Spleen (tissue), 11 donors: ENCODE measurements around the gene TRAPPC11. TPM values are rescaled to one million over a fixed set of nuclear protein-coding genes. Genes with fewer than 3 reads are reported as not detected.
"Not testable (repeated sequence)": the region's sequence is repeated elsewhere in the genome, so short reads cannot be mapped to it uniquely, and the experiment has no call there.

Experiments
- DNase-seq: peaks from one replicate; pipeline ENCODE4 v3.0.0-alpha.2; 2020
- H3K27ac ChIP-seq, 8 donors: fragments of 200-600 bp; sonication (generic) in 7 of 8; 1 replicate in 4 of 8; 2 replicates in 4 of 8; pipeline versions ENCODE4 v1.5.0 to v1.8.0; 2016 to 2021; ENCODE audit warnings: inconsistent platforms in 4 of 8, mild to moderate bottlenecking in 4 of 8, moderate library complexity in 1 of 8
- H3K27me3 ChIP-seq, 7 donors: fragments of 200-600 bp; sonication (generic) in 6 of 7; replicated peaks in 1 of 7; 1 replicate in 4 of 7; 2 replicates in 3 of 7; pipeline versions ENCODE4 v1.5.0 to v1.8.0; 2016 to 2021; ENCODE audit warnings: inconsistent platforms in 3 of 7, mild to moderate bottlenecking in 1 of 7
- H3K36me3 ChIP-seq, 6 donors: fragments of 200-600 bp; sonication (generic) in 5 of 6; 1 replicate in 4 of 6; 2 replicates in 2 of 6; pipeline versions ENCODE4 v1.5.0 to v1.8.0; 2016 to 2021; ENCODE audit warnings: inconsistent platforms in 2 of 6
- H3K4me1 ChIP-seq, 6 donors: fragments of 200-600 bp; sonication (generic) in 5 of 6; 1 replicate in 3 of 6; 2 replicates in 3 of 6; pipeline versions ENCODE4 v1.5.0 to v1.8.0; 2016 to 2021; ENCODE audit warnings: inconsistent platforms in 3 of 6
- H3K4me3 ChIP-seq, 8 donors: fragments of 200-600 bp; sonication (generic) in 7 of 8; 1 replicate in 4 of 8; 2 replicates in 4 of 8; pipeline versions ENCODE4 v1.5.0 to v1.8.0; 2016 to 2021; ENCODE audit warnings: inconsistent platforms in 4 of 8, mild to moderate bottlenecking in 4 of 8, moderate library complexity in 2 of 8
- H3K9me3 ChIP-seq, 8 donors: fragments of 200-600 bp; sonication (generic) in 7 of 8; 1 replicate in 4 of 8; 2 replicates in 4 of 8; pipeline versions ENCODE4 v1.5.0 to v1.8.0; 2016 to 2021; ENCODE audit warnings: inconsistent platforms in 4 of 8
- CTCF ChIP-seq, 11 experiments: fragments of 200-600 bp in 7 of 11; fragments of 450-650 bp in 4 of 11; sonication (generic) in 4 of 11; IDR thresholded peaks in 8 of 11; conservative IDR thresholded peaks in 3 of 11; 1 replicate in 7 of 11; 2 replicates in 4 of 11; pipeline versions ENCODE4 v1.4.0 to v1.8.0; 2016 to 2021; ENCODE audit warnings: antibody characterized with exemption in 11 of 11, inconsistent platforms in 4 of 11, mild to moderate bottlenecking in 1 of 11
- POLR2A ChIP-seq, 3 donors: fragments of 450-650 bp; IDR thresholded peaks; one replicate each; pipeline ENCODE4 v1.5.1; 2017; ENCODE audit warnings: antibody characterized with exemption in 3 of 3, mild to moderate bottlenecking in 1 of 3
- POLR2AphosphoS5 ChIP-seq, 3 donors: sonication (generic); formaldehyde crosslinking; IDR thresholded peaks; one replicate each; pipeline ENCODE4 v1.5.1; 2017; ENCODE audit warnings: antibody characterized with exemption in 3 of 3
- WGBS, 5 donors: extraction: QIAGEN DNeasy Blood & Tissue Kit in 3 of 5; methylation state at CpG; one replicate each; pipeline versions ENCODE4 v1.1.5 to v1.1.7; 2013 to 2018; 5-methylcytosine and 5-hydroxymethylcytosine counted together
- intact Hi-C: fragments of 100-400 bp; cut with DNase I; formaldehyde crosslinking; loops from one replicate; pipeline ENCODE4 v1.15.0; 2023; ENCODE audit warnings: low total_unique reads
- polyA plus RNA-seq, 3 donors: library from polyadenylated mRNA; stranded (reverse); fragments of 200-250 nt; gene quantifications; one replicate each; pipeline ENCODE4 v1.2.1, GENCODE V29; 2013
- total RNA-seq, 7 donors: library from RNA; depleted of rRNA in 3 of 7; stranded (reverse); fragments of >200 nt in 3 of 7; fragmentation: NEBNext Ultra II Directional in 4 of 7; extraction: Animal tissue kit (Norgen Biotek cat#: 25700) in 4 of 7; gene quantifications; one replicate each; pipeline versions ENCODE4 v1.1.0 to v1.2.1, GENCODE V29; 2016 to 2021
- donor health status: healthy with polysubstance abuse.
- donor health status: DM: no; HTN: no; CAD: no; lungs with moderate emphysema.
- donor health status: DM: no; HTN: no; CAD: no.
- donor health status: Bipolar disorder and iron deficiency.
- donor health status: healthy.
- donor health status: DM: no; HTN: no; CAD: no.
- donor health status: DM: yes; HTN: yes; CAD: no.

Gene TRAPPC11
- total and polyA plus RNA-seq, 10 donors, result 14.3 to 72.2 (median 42.3) TPM

GRCh38 chr4:183620421-183620820 is 38.7 kb upstream of the TRAPPC11 start:
- Histone ChIP-seq H3K9me3 (no peaks in the 10 kb centered on the region), H3K36me3 (no peaks in the 10 kb centered on the region), H3K4me1 (peaks cover 0 to 11% (median 0%) of the 10 kb centered on the region in 6 donors), H3K27ac (no peak overlapping the region), H3K4me3 (no peak overlapping the region), H3K27me3 (peaks cover 0 to 7% (median 0%) of the 10 kb centered on the region in 7 donors)
- intact Hi-C loops, result no loop called here
- TF ChIP-seq POLR2A (IDR thresholded peaks at IDR 0.05) (no peak), CTCF (IDR thresholded peaks at IDR 0.05 in 8 of 11, conservative IDR thresholded peaks at IDR 0.05 in 3 of 11) (no peak), POLR2AphosphoS5 (IDR thresholded peaks at IDR 0.05) (no peak)
- DNase-seq, result no peak
- 66 to 92% (median 89%) methylated on average over 2 of the region's 2 CpGs for WGBS, 5 donors

- TF ChIP-seq POLR2A (IDR thresholded peaks at IDR 0.05) (no peak), CTCF (IDR thresholded peaks at IDR 0.05 in 8 of 11, conservative IDR thresholded peaks at IDR 0.05 in 3 of 11) (no peak), POLR2AphosphoS5 (IDR thresholded peaks at IDR 0.05) (no peak)
- peaks cover 0 to 4% (median 0%) of the 10 kb centered on the region in 7 donors for H3K27me3 ChIP-seq
- peaks cover 0 to 11% (median 0%) of the 10 kb centered on the region in 6 donors for H3K4me1 ChIP-seq
- WGBS, 5 donors, result 30 to 49% (median 33%) methylated on average over 1 of the region's 1 CpG
- intact Hi-C loops, result no loop called here
- H3K9me3 ChIP-seq, result no peaks in the 10 kb centered on the region
- H3K4me3 ChIP-seq, result no peak overlapping the region
- H3K36me3 ChIP-seq, result no peaks in the 10 kb centered on the region
- DNase-seq, result no peak
- peak overlapping the region in 4 of 8 donors; percentile 27 to 63 (median 48) for H3K27ac ChIP-seq
Measured at GRCh38 chr4:183621875-183622274, 37.2 kb upstream of the TRAPPC11 start.

GRCh38 chr4:183624548-183624947 is 34.5 kb upstream of the TRAPPC11 start:
- no peak for DNase-seq
- WGBS, 5 donors, result 88 to 95% (median 90%) methylated on average over 6 of the region's 6 CpGs
- Histone ChIP-seq H3K27ac (no peak overlapping the region), H3K9me3 (no peaks in the 10 kb centered on the region), H3K36me3 (no peaks in the 10 kb centered on the region), H3K4me1 (peaks cover 0 to 11% (median 0%) of the 10 kb centered on the region in 6 donors), H3K4me3 (no peak overlapping the region), H3K27me3 (no peaks in the 10 kb centered on the region)
- intact Hi-C loops, result no loop called here
- no peak for TF ChIP-seq POLR2AphosphoS5 (IDR thresholded peaks at IDR 0.05)
- no peak for TF ChIP-seq POLR2A (IDR thresholded peaks at IDR 0.05)
- no peak for TF ChIP-seq CTCF (IDR thresholded peaks at IDR 0.05 in 8 of 11, conservative IDR thresholded peaks at IDR 0.05 in 3 of 11)

GRCh38 chr4:183626168-183626567 is 32.9 kb upstream of the TRAPPC11 start:
- DNase-seq, result no peak
- Histone ChIP-seq H3K9me3 (no peaks in the 10 kb centered on the region), H3K4me3 (no peak overlapping the region), H3K27ac (no peak overlapping the region), H3K4me1 (peaks cover 0 to 11% (median 0%) of the 10 kb centered on the region in 6 donors), H3K27me3 (no peaks in the 10 kb centered on the region), H3K36me3 (no peaks in the 10 kb centered on the region)
- intact Hi-C loops, result no loop called here
- TF ChIP-seq POLR2AphosphoS5 (IDR thresholded peaks at IDR 0.05), result no peak
- no peak for TF ChIP-seq POLR2A (IDR thresholded peaks at IDR 0.05)
- no peak for TF ChIP-seq CTCF (IDR thresholded peaks at IDR 0.05 in 8 of 11, conservative IDR thresholded peaks at IDR 0.05 in 3 of 11)
- WGBS, 5 donors, result 90 to 95% (median 95%) methylated on average over 6 of the region's 6 CpGs

GRCh38 chr4:183627286-183627685 is 31.8 kb upstream of the TRAPPC11 start:
- 87 to 98% (median 93%) methylated on average over 5 of the region's 5 CpGs for WGBS, 5 donors
- H3K36me3 ChIP-seq, H3K27ac ChIP-seq, H3K27me3 ChIP-seq, H3K9me3 ChIP-seq, intact Hi-C loops, H3K4me3 ChIP-seq, H3K4me1 ChIP-seq, DNase-seq: not testable (repeated sequence)
